Activated CD4-positive, alpha-beta T cell treated with anti-CD3 and anti-CD28 coated beads, Interleukin-2, amount 50 U/mL, for 1 hour (primary cell): ENCODE data around the gene ROBO1.
"Not testable (repeated sequence)": the region's sequence is repeated elsewhere in the genome, so short reads cannot be mapped to it uniquely, and the experiment has no call there.

ENCODE experiments used
- DNase-seq: peaks from one replicate; pipeline ENCODE4 v3.0.0-alpha.2; 2020

Gene ROBO1

DNA sequence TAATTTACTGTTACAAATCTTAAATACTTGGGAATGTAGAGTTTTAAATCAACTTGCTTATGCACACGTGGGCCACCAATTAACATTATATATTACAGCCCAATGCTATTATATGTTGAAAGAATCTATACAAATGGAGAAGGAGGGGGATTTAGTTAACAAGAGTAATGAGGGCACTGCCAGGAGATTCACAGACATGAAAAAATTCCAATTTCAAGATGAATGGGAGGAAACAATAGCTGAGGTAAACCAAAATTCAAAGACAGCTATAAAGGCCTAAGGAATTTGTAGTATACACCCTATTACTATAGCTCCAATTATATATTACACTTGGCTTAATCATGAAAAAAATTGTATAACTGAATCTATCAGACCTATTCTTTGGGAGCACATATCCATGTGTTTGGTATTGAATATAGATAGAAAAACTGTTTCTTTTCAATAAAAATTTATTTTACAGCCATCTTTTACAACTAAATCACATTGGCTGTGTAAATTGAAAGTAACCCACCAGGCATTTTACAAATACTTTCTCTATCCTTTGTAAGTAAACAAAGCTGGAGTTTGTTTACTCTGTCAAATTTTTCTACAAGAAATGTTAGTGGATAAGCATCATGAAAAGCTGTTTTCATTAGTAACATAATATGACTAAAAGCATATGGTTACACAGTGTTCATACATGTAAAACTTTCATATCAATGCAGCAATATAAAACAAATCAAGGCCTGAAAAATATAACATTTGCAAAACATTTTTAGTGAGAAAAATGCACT is 1045.8 kb downstream of the ROBO1 start:
- no peak for DNase-seq

DNA sequence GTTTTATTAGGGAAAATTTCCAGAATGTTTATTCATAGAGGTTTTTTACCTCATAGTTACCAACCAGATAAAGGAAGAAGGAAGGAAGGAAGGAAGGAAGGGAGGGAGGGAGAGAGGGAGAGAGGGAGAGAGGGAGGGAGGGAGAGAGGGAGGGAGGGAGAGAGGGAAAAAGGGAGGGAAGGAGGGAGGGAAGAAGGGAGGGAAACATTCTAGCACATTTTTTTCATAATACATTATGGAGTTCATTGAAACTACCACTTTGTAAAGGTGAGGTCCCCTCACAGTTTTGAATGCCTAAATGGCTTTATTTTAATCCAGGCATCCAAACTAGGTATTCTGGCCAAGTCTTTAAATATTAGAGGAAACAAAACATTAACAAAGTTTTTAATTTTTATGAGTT is 1049.1 kb downstream of the ROBO1 start:
- no peak for DNase-seq

DNA sequence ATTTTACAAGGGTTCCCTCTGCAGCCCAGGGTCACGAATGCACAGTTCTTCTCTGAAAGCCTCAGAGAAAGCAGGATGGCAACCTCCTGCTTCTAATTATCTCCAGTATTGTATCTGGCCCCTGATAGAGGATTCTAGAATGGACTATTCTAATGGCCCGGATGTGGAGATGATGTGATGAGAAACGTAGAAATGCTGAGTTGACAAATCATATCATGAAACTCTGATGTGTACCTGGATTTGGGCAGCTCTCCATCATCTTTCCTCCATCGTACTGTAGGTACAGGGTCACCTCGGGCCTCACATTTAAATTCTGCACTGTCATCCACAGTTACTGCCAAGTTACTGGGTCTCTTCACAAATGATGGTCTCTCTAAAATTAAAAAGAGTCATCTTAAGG is 1050.8 kb downstream of the ROBO1 start:
- no peak for DNase-seq

DNA sequence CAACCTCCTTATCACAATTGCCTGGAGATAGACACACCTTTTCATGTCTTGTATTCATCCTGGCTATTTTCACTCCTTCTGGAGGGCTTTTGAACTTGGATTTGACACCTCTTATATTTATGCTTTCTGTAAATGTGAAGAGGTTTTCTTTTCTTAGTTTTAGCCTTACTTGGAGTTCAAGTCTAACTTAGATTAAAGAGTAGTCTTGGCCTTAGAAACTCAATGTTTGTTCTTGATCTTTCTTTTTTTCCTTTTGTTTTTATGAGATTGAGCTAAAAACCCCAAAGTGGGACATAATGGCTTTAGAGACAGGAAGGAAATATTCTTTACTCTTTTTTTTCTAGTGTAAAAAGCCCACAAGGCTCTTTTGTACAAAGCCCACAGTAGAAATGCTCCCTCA is 1054.9 kb downstream of the ROBO1 start:
- DNase-seq = no peak

DNA sequence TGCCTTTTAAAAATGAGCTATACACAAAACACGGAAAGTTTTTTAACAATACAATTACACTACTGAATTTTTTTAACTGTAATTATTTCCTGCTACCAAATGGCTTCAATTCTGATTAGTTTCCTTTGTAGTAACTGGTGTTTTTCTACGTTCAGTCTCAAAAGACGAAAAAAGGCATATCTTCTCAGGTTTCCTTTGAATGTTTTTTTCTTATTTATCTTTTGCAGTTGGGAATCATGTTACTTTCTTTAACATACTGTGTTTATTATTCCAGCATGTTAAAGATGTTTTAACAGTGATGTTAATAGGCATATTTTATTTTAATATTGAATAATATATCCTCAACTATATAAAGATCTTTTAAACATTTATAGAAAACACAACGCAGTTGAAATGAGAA is 1055.5 kb downstream of the ROBO1 start:
- DNase-seq = no peak

DNA sequence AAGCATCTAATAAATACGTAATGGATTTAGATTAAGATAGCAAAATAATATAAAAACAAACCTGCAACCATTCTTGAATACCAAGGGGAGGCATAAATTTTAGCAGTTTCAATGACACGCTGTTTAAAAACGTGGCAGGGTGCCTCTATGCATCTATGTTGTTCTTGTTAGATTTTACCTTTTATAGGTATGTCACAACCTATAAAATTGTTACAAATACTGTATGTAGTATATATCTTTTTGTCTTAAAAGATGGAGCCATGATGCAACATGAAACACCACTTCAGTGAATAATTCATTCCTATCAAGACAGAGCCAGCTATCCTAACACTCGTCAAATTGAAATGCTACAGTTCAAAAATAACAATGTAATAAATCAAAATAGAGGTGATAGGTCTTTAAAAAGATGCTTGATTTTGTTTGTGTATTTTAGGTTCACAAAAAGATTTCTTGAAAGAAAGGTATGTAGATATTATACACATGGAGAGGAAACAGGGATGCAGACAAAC is 1059.2 kb downstream of the ROBO1 start:
- DNase-seq = no peak

DNA sequence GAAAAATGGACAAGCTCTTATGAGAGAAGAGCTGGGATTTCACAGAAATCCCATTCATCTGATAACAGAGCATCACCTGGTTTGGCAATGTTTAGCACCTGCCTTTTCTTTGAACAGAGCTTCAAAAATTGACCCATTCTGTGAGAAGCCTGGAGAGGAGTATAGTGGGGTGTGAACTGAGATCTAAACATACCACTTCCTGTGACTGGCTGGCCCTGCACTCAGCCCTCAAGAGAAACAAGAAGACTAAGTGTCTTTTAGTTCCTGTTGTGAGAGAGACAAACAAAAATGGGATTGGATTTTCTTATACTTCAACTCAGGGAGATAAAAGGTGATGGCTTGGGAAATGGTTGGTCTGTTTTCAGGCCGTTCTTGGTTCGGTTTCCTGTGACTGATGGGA is 1060.2 kb downstream of the ROBO1 start:
- DNase-seq = no peak

DNA sequence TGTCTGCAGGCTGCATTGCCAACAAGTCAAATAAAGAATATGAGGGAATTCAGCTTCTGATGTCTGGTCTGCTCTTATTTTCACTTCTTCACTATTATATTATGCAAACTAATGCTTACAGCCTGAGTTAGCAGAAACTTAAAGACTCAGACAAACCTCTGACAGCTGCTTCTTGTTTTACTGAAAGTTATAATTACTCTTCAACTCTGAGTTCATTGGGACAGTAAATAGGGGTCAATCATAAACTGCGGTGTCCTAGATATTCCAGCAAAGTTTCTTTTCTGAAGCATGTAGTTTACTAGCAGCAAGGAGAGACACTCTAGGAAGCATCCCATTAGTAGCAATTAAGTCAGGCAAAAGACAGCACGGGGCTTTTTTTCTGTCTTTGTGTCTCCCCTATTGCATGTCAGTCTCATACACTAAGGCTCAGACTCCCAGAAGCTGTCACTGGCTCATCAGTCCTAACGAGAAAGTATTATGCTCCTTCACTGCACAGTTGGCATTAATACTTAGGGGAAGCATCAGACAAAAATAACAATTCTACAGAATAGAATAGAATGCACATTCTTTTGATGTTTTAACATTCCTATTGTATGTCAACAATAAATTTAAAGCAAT is 1060.8 kb downstream of the ROBO1 start:
- no peak for DNase-seq

DNA sequence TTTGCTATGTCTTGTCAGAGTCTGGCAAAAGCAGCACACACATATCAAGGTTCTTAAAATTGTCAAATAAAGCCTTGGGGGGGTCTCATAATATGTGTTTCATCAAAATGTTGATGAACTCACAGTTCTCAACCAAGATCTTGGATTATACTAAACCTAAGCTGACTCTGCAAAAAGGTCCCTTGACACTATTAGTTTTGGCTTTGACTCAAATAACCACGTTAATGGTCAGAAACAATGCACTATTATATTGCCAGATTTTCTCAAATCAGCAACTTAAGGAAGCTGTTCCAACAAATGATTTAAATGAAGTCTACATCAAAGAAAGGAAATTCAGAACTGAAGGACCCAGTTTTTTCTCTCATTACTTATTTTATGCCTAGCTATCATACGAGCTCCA is 1063.9 kb downstream of the ROBO1 start:
- DNase-seq = no peak

DNA sequence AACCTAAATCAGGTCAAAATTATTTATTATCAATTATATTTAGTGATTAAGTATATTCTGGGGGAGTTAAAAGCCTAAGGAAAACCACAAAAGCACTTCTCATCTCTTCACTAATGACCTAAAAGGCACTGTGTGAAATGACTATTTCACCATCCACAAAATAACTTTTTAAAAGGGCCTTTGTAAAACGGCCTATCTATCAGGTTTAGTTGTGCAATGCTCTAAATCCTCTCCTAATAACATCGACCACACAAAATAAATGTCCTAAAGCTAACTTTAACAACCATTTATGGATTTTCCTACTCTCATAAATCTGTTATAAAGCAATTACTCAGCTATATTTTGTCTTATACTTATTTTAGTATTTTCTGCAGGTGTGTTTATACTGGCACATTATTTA is 1066.3 kb downstream of the ROBO1 start:
- DNase-seq = no peak

DNA sequence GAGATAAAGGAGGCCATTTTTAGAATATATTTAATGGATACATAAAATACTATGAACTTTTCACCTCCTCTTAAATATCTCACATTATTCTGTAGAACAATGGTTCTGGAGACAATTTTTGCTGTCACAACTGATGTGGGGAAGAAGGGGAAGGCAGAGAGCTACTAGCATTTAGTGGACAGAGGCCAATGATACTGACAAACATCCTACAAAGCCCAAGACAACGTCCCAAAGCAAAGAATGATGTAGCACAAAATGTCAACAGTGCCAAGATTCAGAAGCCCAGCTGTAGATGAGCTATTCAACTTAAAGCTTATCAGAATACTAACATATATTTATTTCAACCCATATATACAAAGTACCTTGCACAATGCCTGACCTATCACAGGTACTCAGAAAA is 1069.4 kb downstream of the ROBO1 start:
- DNase-seq = no peak

DNA sequence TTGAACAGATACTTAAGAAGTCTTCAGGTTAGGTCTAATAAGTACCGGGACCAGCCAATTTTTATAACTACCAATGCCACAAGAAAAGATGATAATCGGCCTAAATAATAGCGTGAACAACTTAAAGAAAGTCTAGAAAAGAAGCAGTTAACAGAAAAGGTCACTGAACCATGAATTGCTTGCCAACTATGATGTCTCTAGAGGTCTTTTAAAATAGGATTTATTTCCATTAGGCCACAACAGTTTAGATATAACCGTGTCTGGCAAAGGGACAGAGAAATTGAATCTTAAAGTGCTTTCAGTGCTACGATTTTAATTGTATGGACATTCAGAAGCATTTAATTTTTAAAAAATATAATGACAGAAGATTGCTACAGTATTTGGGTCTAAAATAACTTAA is 1070.4 kb downstream of the ROBO1 start:
- DNase-seq = no peak

DNA sequence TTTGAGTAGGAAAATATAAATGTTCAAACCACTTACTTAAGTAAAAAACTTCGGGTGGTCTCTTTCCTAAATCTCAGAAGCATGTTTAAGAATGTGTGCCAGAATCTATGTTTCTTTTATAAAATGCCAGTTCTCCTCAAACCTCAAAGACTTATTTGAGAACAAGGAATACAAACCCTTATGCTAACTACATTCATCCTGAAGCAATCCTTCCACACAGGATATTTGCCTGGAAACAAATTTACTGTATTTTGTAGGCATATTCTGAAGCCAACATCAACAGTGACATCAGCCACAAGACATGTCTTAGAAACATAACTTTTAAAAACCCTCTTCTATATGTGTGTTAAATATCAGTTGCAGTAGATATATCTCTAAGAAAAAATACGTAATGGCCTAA is 1077.0 kb downstream of the ROBO1 start:
- no peak for DNase-seq

DNA sequence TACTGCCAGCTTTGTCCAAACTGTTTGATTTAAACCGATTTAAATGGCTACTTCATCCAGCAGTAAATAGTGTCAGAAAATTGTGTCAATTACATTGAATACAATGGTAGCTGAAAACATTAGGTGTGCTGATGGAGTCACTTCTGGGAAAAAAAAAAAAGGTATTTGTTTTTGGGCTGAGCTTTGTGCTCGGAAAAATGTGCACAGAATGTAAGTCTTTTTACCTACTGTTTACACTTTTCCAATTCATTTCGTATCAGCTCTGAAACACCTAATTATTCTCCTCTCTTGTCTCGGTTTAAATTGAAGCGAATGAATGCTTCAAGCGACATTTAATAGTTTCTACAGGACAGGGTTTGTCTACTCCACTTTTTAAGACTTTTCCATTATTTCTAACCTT is 1078.4 kb downstream of the ROBO1 start:
- DNase-seq = no peak

DNA sequence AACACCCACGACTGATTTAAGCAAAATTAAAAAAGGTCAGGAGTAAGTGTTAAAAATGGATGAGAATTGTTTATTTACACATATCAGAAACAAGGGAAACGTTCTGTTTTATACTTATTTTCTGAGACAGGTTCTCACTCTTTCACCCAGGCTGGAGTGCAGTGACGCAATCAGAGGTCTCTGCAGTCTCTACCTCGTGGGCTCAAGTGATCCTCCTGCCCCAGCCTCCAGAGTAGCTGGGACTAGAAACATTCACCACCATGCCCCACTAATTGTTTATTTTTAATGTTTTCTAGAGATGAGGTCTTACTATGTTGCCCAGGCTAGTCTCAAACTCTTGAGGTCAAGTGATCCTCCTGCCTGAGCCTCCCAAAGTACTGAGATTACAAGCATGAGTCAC is 1080.3 kb downstream of the ROBO1 start:
- no peak for DNase-seq

DNA sequence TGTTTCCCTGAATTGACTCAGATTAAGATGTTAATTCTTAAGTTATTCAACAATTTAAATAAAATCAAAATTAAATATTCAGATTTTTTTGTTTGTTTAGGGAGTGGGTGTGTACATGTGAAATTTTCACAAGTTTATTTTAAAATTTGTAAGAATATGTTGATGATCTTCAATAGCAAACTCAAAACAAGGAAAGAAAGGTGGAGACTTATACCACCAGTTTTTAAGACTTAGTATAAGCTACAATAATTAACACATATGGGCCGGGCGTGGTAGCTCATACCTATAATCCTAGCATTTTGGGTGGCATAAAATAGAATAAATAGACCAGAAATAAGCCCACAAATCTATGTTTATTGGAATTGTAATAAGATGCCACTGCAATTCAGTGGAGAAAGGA is 1084.5 kb downstream of the ROBO1 start:
- DNase-seq = no peak

DNA sequence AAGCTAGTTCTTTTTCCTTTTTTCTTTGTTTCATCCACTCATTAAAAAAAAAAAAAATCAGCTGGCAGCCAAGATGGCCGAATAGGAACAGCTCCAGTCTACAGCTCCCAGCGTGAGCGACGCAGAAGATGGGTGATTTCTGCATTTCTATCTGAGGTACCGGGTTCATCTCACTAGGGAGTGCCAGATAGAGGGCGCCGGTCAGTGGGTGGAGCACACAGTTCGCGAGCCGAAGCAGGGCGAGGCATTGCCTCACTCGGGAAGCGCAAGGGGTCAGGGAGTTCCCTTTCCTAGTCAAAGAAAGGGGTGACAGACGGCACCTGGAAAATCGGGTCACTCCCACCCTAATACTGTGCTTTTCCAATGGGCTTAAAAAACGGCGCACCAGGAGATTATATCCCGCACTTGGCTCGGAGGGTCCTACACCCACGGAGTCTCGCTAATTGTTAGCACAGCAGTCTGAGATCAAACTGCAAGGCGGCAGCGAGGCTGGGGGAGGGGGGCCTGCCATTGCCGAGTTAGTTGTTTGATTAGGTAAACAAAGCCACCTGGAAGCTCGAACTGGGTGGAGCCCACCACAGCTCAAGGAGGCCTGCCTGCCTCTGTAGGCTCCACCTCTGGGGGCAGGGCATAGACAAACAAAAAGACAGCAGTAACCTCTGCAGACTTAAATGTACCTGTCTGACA is 1092.5 kb downstream of the ROBO1 start:
- not testable (repeated sequence) for DNase-seq

DNA sequence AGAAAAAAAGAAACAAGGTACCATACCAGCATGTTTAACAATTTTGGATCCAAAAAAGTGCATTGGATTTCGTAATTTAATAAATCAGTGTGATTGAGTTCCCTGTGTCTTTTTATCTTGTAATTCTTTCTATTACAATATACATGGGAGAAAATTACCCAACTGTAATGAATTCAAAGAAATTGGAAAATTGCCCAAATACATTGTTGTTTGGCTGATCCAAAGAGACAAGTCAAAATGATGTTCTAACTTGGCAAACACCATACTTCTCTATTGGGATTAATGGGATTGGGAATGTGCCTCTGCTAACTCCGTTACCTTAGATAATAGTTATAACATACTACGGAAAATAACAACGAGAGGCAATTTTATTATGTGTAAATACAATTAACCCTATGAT is 1097.1 kb downstream of the ROBO1 start:
- no peak for DNase-seq

DNA sequence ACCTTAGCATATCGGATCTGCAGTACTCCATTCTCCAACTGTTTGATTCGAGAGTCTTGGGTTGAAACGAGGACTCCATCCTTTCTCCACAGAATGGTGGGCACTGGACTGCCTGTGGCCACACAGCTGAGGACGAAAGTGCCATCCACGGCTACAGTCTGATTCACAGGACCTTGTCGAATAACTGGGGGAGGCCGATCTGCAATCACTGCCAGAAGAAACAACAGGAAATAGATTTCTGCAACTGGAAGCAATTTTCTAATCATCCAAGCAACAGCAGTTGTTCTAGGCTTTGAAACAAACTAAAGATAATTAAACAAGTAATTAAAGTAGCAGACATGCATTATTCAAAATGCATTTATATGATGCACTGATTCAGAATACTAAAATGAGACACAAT is 1097.7 kb downstream of the ROBO1 start:
- no peak for DNase-seq

DNA sequence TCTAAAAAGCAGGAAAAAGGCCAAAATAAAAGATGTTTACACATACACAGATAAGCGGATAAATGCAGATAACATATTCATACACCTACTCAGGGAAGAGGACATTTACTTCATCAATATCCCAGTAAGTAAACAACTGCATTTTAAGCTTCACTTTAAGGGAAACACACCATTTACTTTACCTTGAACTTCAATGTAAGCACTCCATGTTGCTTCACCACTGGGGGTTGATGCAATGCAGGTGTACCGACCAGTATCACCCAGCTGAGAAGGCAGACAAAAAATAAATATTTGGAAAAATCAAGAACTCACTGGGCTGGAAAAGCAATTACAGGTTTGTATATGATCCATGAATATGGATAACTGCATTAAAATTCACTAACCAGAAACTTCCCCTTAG is 1099.5 kb downstream of the ROBO1 start:
- no peak for DNase-seq

DNA sequence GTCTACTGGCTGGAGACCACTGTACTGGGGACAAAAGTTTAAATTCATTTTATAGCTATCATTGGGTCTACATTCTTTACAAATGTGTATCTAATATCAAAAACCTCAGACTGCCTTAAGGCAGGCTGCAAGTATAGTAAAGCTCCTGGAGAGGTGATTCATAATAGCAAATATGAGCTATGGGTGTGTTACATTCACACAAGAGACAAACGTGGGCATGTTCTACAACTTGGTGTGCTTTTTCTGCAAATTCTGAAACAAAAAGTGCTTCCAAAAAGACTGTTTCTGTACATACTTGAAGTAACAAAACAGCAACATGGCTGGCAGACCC is 1101.4 kb downstream of the ROBO1 start:
- no peak for DNase-seq

DNA sequence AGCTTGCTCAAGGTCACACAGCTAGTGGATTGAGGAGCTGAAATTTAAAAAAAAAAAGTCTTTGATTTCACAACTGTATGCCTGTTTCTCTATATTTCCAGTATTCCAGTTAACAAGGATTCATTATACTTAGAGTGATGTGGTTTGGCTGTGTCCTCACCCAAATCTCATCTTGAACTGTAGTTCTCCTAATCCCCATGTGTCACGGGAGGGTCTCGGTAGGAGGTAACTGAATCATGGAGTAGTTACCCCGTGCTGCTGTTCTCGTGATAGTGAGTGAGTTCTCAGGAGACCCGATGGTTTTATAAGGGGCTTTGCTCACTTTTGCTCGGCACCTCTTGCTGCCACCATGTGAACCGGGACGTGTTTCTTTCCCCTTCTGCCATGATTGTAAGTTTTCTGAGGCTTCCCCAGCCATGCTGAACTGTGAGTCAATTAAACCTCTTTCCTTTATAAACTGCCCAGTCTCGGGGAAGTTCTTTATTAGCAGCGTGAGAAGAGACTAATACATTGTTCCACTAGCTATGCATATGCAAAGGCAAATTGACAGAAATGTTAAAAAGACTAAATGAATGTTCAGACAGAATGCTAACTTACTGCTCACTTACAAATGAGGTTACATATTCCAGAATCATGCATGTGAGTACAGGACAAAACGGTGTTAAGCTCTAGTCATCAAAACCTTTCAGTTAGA is 1101.9 kb downstream of the ROBO1 start:
- DNase-seq = no peak

DNA sequence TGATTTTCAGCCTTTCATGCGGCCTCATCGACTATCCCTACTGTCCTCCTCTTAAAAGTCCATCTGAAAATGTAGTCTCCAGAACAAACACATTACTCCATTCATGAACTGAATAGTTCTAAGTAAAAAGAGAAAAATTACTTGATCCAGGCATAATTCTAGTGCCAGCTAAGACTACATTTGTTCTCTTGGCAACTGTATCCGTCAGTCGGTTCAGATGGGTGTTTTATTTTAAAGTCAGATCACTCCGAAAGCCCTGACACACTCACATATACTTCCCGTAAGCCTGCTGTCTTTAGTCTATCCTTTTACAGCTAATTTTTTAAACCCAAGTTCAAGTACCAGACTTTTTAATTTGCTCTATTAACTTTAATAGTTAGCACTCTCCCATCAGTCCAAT is 1102.7 kb downstream of the ROBO1 start:
- no peak for DNase-seq

DNA sequence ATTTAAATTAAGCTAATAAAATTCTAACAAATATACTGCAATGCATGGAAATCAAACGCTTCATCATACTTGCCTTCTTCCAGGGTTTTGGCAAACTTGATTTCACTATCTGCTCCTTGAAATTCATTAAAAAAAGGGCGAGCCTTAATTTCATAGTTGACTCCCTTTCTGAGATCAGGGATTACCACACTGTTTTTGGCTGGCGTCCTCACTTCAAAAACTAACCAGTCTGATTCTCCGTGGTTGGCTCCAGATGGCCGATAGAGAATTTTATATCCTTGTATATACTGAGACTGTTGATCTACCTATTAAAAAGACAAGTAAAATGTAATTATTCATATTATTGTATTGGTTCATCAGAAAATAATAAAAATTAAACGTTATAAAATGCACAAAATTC is 1106.8 kb downstream of the ROBO1 start:
- DNase-seq = no peak
